ENCODE results near the gene ARHGAP28.
"Not testable (repeated sequence)": the region's sequence is repeated elsewhere in the genome, so short reads cannot be mapped to it uniquely, and the experiment has no call there.

The ARHGAP28 gene

GRCh38 chr18:6877288-6877687 is 147.8 kb downstream of the ARHGAP28 start:
- no peak for DNase-seq

GRCh38 chr18:6878556-6879297 is 149.2 kb downstream of the ARHGAP28 start:
- DNase-seq, result no peak

GRCh38 chr18:6879508-6880195 is 150.1 kb downstream of the ARHGAP28 start:
- DNase-seq, result no peak

- DNase-seq, result no peak
Measured at GRCh38 chr18:6881034-6881820, 151.7 kb downstream of the ARHGAP28 start.

- no peak for DNase-seq
Measured at GRCh38 chr18:6882401-6882800, 152.9 kb downstream of the ARHGAP28 start.

GRCh38 chr18:6885006-6885481 is 155.5 kb downstream of the ARHGAP28 start:
- no peak for DNase-seq

GRCh38 chr18:6885992-6886796 is 156.7 kb downstream of the ARHGAP28 start:
- no peak for DNase-seq

- no peak for DNase-seq
Measured at GRCh38 chr18:6886797-6887330, 157.3 kb downstream of the ARHGAP28 start.

- DNase-seq, result no peak
Measured at GRCh38 chr18:6891788-6892187, 162.3 kb downstream of the ARHGAP28 start.

GRCh38 chr18:6901286-6901926 is 171.9 kb downstream of the ARHGAP28 start:
- DNase-seq, result no peak

GRCh38 chr18:6917072-6917471 is 187.6 kb downstream of the ARHGAP28 start:
- no peak for DNase-seq

GRCh38 chr18:6920099-6920955 is 190.8 kb downstream of the ARHGAP28 start:
- peak in 1 of 5 donors; percentile 14 for DNase-seq

- DNase-seq, result no peak
Measured at GRCh38 chr18:6921571-6921970, 192.1 kb downstream of the ARHGAP28 start.

- no peak for DNase-seq
Measured at GRCh38 chr18:6923220-6923619, 193.7 kb downstream of the ARHGAP28 start.

GRCh38 chr18:6927153-6927552 is 197.6 kb downstream of the ARHGAP28 start:
- DNase-seq, result no peak

- DNase-seq, result no peak
Measured at GRCh38 chr18:6928359-6928758, 198.8 kb downstream of the ARHGAP28 start.

- no peak for DNase-seq
Measured at GRCh38 chr18:6929370-6930102, 200.0 kb downstream of the ARHGAP28 start.

GRCh38 chr18:6934859-6935258 is 205.3 kb downstream of the ARHGAP28 start:
- no peak for DNase-seq

GRCh38 chr18:6938003-6938402 is 208.5 kb downstream of the ARHGAP28 start:
- no peak for DNase-seq

- DNase-seq, result not testable (repeated sequence)
Measured at GRCh38 chr18:6938403-6938802, 208.9 kb downstream of the ARHGAP28 start.

All from T-helper 1 cell (primary cell).